SK-N-SH (cell line): ENCODE data around the gene KIAA0232. TPM values are rescaled to one million over a fixed set of nuclear protein-coding genes. Genes with fewer than 3 reads are reported as not detected.

ENCODE experiments used
- CTCF ChIA-PET: fragments of 300-600, 350-600 bp; formaldehyde crosslinking; extraction: SDS; loops from one replicate; lab custom pipeline; 2021; lab: Yijun Ruan, JAX
- POLR2A ChIA-PET: fragments of 350-600 bp; sonication (Branson Sonifier 250); formaldehyde crosslinking; extraction: SDS; loops from one replicate; lab custom pipeline; 2020; ENCODE audit warnings: antibody characterized with exemption, inconsistent platforms; lab: Yijun Ruan, JAX
- DNase-seq: peaks from one replicate; pipeline ENCODE4 v3.0.0; 2012
- H2AFZ ChIP-seq: fragments of 200-600 bp; sonication (generic); 2 replicates; pipeline ENCODE4 v1.8.1; 2016; ENCODE audit warnings: antibody characterized with exemption, mild to moderate bottlenecking, low read depth
- H3F3A ChIP-seq: fragments of 200-600 bp; sonication (generic); replicated peaks from 2 replicates; pipeline ENCODE3; 2016; ENCODE audit warnings: antibody characterized with exemption, mild to moderate bottlenecking; ENCODE audit not compliant: insufficient read depth
- H3K27ac ChIP-seq, 2 experiments: fragments of 200-500 bp in 1 of 2; fragments of 200-600 bp in 1 of 2; sonication (Bioruptor generic) in 1 of 2; sonication (generic), shearing (Covaris generic) in 1 of 2; 2 replicates each; pipeline versions ENCODE4 v1.5.1 to v1.6.1; 2014 to 2016; ENCODE audit warnings: low read depth in 2 of 2, inconsistent platforms in 1 of 2, low read length in 1 of 2, mild to moderate bottlenecking in 1 of 2, mixed read lengths in 1 of 2
- H3K27me3 ChIP-seq: fragments of 200-600 bp; sonication (generic), shearing (Covaris generic); 2 replicates; pipeline ENCODE4 v1.6.1; 2016; ENCODE audit warnings: mixed run types; ENCODE audit not compliant: insufficient read depth
- H3K36me3 ChIP-seq, 2 experiments: fragments of 200-500 bp in 1 of 2; fragments of 200-600 bp in 1 of 2; sonication (Bioruptor generic) in 1 of 2; sonication (generic) in 1 of 2; replicated peaks in 1 of 2; 2 replicates each; pipeline versions ENCODE3 to v1.5.1; 2014 to 2016; ENCODE audit warnings: low read length in 1 of 2, mild to moderate bottlenecking in 1 of 2; ENCODE audit not compliant: insufficient read depth in 2 of 2, control insufficient read depth in 1 of 2
- H3K4me1 ChIP-seq, 2 experiments: fragments of 200-500 bp in 1 of 2; fragments of 200-600 bp in 1 of 2; sonication (Bioruptor generic) in 1 of 2; sonication (generic), shearing (Covaris generic) in 1 of 2; 2 replicates each; pipeline versions ENCODE4 v1.5.1 to v1.6.1; 2014 to 2016; ENCODE audit warnings: low read depth in 1 of 2, low read length in 1 of 2, mixed run types in 1 of 2; ENCODE audit not compliant: insufficient read depth in 2 of 2, control insufficient read depth in 1 of 2
- H3K4me2 ChIP-seq: fragments of 200-600 bp; sonication (generic), shearing (Covaris generic); 2 replicates; pipeline ENCODE4 v1.6.1; 2017; ENCODE audit warnings: mixed run types
- H3K4me3 ChIP-seq, 2 experiments: fragments of 200-500 bp in 1 of 2; fragments of 200-600 bp in 1 of 2; sonication (Bioruptor generic) in 1 of 2; sonication (generic), shearing (Covaris generic) in 1 of 2; 2 replicates each; pipeline versions ENCODE4 v1.5.1 to v1.8.1; 2014 to 2016; ENCODE audit warnings: low read depth in 2 of 2, inconsistent platforms in 1 of 2, low read length in 1 of 2, mild to moderate bottlenecking in 1 of 2, mixed read lengths in 1 of 2, moderate library complexity in 1 of 2
- H3K79me2 ChIP-seq: fragments of 200-600 bp; sonication (generic); 2 replicates; pipeline ENCODE4 v1.8.1; 2017; ENCODE audit warnings: mild to moderate bottlenecking; ENCODE audit not compliant: insufficient read depth
- H3K9ac ChIP-seq: fragments of 200-600 bp; sonication (generic); 2 replicates; pipeline ENCODE4 v1.6.1; 2017; ENCODE audit warnings: mixed run types
- H3K9me2 ChIP-seq: fragments of 200-600 bp; sonication (generic); 2 replicates; pipeline ENCODE4 v1.6.1; 2017; ENCODE audit warnings: mixed run types
- H3K9me3 ChIP-seq: fragments of 200-600 bp; sonication (generic); 2 replicates; pipeline ENCODE4 v1.6.1; 2017; ENCODE audit warnings: mixed run types, mild to moderate bottlenecking, moderate library complexity
- H4K20me1 ChIP-seq: fragments of 200-600 bp; sonication (generic); 2 replicates; pipeline ENCODE4 v1.6.1; 2017; ENCODE audit warnings: mild to moderate bottlenecking, mixed run types; ENCODE audit not compliant: insufficient read depth
- EZH2phosphoT487 ChIP-seq: fragments of 200-600 bp; sonication (generic); IDR thresholded peaks from 2 replicates; pipeline ENCODE4 v1.6.1; 2017; ENCODE audit warnings: low read depth, mixed run types, mild to moderate bottlenecking, antibody characterized with exemption, moderate library complexity, borderline replicate concordance
- FOXM1 ChIP-seq: IDR thresholded peaks from 2 replicates; pipeline ENCODE4 v1.4.0; 2012; ENCODE audit warnings: low read depth, mild to moderate bottlenecking
- MEF2A ChIP-seq: IDR thresholded peaks from 2 replicates; pipeline ENCODE4 v1.4.0; 2012; ENCODE audit warnings: low read depth, borderline replicate concordance
- MXI1 ChIP-seq: IDR thresholded peaks from 2 replicates; pipeline ENCODE4 v1.6.1; 2012; ENCODE audit warnings: mild to moderate bottlenecking, low read depth, low read length, improper control_type of control experiment
- POLR2AphosphoS5 ChIP-seq: IDR thresholded peaks from 2 replicates; pipeline ENCODE4 v1.6.1; 2012; ENCODE audit warnings: low read depth, low read length
- RAD21 ChIP-seq: IDR thresholded peaks from 2 replicates; pipeline ENCODE4 v1.6.1; 2012; ENCODE audit warnings: mild to moderate bottlenecking, low read length
- RXRA ChIP-seq: IDR thresholded peaks from 2 replicates; pipeline ENCODE4 v1.4.0; 2012; ENCODE audit warnings: low read depth, mild to moderate bottlenecking, borderline replicate concordance
- TAF1 ChIP-seq: IDR thresholded peaks from 2 replicates; pipeline ENCODE4 v1.6.1; 2012; ENCODE audit warnings: low read depth, mild to moderate bottlenecking, low read length, moderate library complexity, borderline replicate concordance
- TCF12 ChIP-seq: IDR thresholded peaks from 2 replicates; pipeline ENCODE4 v1.4.0; 2012
- USF2 ChIP-seq: fragments of 150-350 bp; IDR thresholded peaks from 2 replicates; pipeline ENCODE4 v1.6.1; 2017; ENCODE audit warnings: antibody characterized with exemption, low read length, low read depth, borderline replicate concordance
- whole genome bisulfite sequencing: methylation state at CpG from one replicate; pipeline ENCODE4 v1.1.6; 2017; ENCODE audit warnings: low lambda C conversion rate; 5-methylcytosine and 5-hydroxymethylcytosine counted together
- polyA plus RNA-seq, 3 experiments: library from polyadenylated mRNA; depleted of rRNA; stranded (reverse); fragments of >200 nt; gene quantifications; 2 replicates each; pipeline ENCODE4 v1.2.3, GENCODE V29; 2012
- TF ChIP-seq, protein P1 (sequence below): IDR thresholded peaks from 2 replicates; pipeline ENCODE4; 2012
- TF ChIP-seq, protein P2 (sequence below): fragments of 150-350 bp; IDR thresholded peaks from 2 replicates; pipeline ENCODE4 v1.6.1; 2016; ENCODE audit warnings: mild to moderate bottlenecking, low read depth, low read length

Gene KIAA0232
- polyA plus RNA-seq, 1 of the 3 experiments (the other 2 are of a cell fraction), result 5.7 TPM

- Histone ChIP-seq H4K20me1 (no peaks in the 10 kb centered on the region), H3K79me2 (peaks cover 56% of the 10 kb centered on the region; the same call in 1 of the 2 replicates), H3K4me3 (no peak overlapping the region), H3K4me1 (peaks cover 0 to 7% of the 10 kb centered on the region in 2 experiments; a peak in 2 of 4 replicates), H3K27ac (no peak overlapping the region), H2AFZ (no peak overlapping the region), H3K36me3 (peaks cover 19 to 35% of the 10 kb centered on the region in 2 experiments), H3F3A (no peaks in the 10 kb centered on the region), H3K4me2 (no peak overlapping the region), H3K9ac (no peak overlapping the region), H3K27me3 (no peaks in the 10 kb centered on the region), H3K9me3 (no peaks in the 10 kb centered on the region), H3K9me2 (no peaks in the 10 kb centered on the region)
- CTCF ChIA-PET, result interaction anchor here (1.1 to 1.9 kb wide), 2 partner anchors 23 to 25 kb away, joined by 3 to 9 read pairs; no protein-coding TSS in a partner anchor
- 92% methylated on average over 2 of the region's 3 CpGs for WGBS
- TF ChIP-seq FOXM1, result no peak
- TF ChIP-seq TAF1, result no peak
- no peak for TF ChIP-seq MEF2A
- no peak for TF ChIP-seq USF2
- no peak for TF ChIP-seq MXI1
- TF ChIP-seq, protein P1, sequence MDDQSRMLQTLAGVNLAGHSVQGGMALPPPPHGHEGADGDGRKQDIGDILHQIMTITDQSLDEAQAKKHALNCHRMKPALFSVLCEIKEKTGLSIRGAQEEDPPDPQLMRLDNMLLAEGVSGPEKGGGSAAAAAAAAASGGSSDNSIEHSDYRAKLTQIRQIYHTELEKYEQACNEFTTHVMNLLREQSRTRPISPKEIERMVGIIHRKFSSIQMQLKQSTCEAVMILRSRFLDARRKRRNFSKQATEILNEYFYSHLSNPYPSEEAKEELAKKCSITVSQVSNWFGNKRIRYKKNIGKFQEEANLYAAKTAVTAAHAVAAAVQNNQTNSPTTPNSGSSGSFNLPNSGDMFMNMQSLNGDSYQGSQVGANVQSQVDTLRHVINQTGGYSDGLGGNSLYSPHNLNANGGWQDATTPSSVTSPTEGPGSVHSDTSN, result no peak
- DNase-seq, result no peak
- POLR2A ChIA-PET, result no interaction called here
Observed at GRCh38 chr4:6848717-6849305, 66.3 kb downstream of the KIAA0232 start.

- Histone ChIP-seq H3K9me3 (no peaks in the 10 kb centered on the region), H4K20me1 (no peaks in the 10 kb centered on the region), H3K4me2 (no peak overlapping the region), H3K9me2 (no peaks in the 10 kb centered on the region), H3K27me3 (no peaks in the 10 kb centered on the region), H3K27ac (no peak overlapping the region), H3K9ac (no peak overlapping the region), H3F3A (no peaks in the 10 kb centered on the region), H2AFZ (no peak overlapping the region), H3K4me1 (peaks cover 0 to 7% of the 10 kb centered on the region in 2 experiments; a peak in 2 of 4 replicates), H3K4me3 (no peak overlapping the region), H3K36me3 (peaks cover 18 to 26% of the 10 kb centered on the region in 2 experiments), H3K79me2 (peaks cover 53% of the 10 kb centered on the region; the same call in 1 of the 2 replicates)
- DNase-seq, result no peak
- WGBS, result 93% methylated on average over 4 of the region's 4 CpGs
- TF ChIP-seq POLR2AphosphoS5 (no peak), EZH2phosphoT487 (no peak), MEF2A (no peak), RXRA (no peak), RAD21 (no peak), TCF12 (no peak)
- TF ChIP-seq, protein P2, sequence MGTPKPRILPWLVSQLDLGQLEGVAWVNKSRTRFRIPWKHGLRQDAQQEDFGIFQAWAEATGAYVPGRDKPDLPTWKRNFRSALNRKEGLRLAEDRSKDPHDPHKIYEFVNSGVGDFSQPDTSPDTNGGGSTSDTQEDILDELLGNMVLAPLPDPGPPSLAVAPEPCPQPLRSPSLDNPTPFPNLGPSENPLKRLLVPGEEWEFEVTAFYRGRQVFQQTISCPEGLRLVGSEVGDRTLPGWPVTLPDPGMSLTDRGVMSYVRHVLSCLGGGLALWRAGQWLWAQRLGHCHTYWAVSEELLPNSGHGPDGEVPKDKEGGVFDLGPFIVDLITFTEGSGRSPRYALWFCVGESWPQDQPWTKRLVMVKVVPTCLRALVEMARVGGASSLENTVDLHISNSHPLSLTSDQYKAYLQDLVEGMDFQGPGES, result no peak
- ChIA-PET CTCF (interaction anchor here (1.1 to 1.9 kb wide), 2 partner anchors 23 to 24 kb away, joined by 3 to 9 read pairs; no protein-coding TSS in a partner anchor), POLR2A (no interaction called here)
Observed at GRCh38 chr4:6849691-6850090, 67.2 kb downstream of the KIAA0232 start.
